Hematopoietic multipotent progenitor cell treated with erythropoietin and hydrocortisone succinate and interleukin-3 and kit ligand, for 4 days (in vitro differentiated cells): ENCODE data around the gene SH3PXD2B.

Experiments
- DNase-seq: peaks from one replicate; pipeline ENCODE4 v3.0.0-alpha.2; 2015

SH3PXD2B gene

GRCh38 chr5:172452398-172453205, 1.7 kb downstream of the SH3PXD2B start:
- DNase-seq = no peak

GRCh38 chr5:172451771-172452197, 2.5 kb downstream of the SH3PXD2B start:
- peak; percentile 27 for DNase-seq

DNA sequence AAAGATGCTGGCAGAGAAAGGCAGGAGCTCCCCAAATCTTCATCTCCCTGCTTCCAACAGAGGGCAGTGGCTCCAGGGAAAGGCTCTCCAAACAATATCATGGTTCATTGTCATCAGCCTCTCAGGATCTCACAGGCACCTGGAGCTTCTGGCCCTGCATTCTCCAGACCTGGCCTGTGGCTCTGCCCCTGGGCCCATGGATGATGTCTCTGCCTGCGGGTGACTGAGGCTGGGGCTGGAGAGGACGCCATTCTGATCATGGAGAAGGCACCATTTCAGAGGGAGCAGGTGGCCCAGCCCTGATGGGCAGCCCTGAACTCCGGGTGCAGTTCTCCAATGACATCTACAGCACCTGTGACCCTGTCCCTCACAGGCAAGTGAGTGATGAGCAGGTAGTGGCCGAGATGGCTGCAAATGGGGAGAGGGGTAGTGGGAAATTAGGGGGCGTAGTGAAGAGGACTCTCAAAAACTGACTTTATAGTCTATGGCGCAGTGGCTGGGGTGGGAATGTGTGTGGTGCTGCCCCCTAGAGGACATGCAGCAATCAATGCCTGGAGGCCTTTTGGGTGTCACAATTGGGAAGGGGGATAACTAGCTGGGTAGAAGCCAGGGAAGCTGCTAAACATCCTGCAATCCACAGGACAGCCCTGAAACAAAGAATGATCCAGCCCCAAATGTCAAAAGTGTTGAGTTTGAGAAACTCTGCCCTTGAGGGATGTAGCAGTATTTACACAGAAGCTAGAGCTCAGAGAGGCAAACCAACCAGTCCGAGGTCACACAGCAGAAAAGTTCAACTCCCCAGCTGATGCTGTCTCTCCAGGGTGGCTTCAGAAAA, 3.2 kb downstream of the SH3PXD2B start:
- peak; percentile 65 for DNase-seq

- DNase-seq = no peak
Observed at GRCh38 chr5:172450453-172450852, 3.9 kb downstream of the SH3PXD2B start.

GRCh38 chr5:172448999-172449398, 5.3 kb downstream of the SH3PXD2B start:
- DNase-seq = no peak

DNA sequence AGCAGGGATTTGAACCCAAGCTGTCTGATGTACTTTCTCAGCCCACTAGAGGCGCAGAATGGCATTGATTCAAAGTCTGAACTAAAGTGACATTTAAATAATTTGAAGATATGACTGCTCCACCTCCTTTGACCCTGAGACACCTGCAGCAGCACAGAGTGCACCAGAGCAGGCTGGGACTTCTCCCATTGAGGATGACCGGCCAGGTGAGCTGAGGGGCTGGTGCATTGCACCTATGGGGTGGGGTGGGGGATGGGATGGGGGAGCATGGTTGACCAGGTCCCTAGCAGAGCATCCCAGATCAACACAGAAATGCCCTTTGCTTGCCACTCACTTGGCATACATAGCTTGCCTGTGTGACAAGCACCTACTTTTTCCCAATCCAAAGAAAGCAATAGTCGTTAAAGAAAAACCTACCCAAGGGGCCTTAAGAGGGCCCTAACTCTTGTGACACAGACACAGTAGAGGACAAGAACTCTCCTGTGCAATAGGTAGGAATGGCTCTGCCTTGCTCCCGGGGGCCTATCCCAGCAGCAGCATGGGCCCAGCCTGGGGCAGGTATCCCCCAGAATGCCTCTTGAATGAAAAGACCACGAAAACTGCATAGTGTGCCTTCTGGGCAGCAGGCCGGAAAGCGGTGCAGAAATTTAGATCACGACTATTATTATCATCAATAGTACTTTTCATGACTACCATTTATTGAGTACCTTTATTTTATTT, 6.5 kb downstream of the SH3PXD2B start:
- DNase-seq = no peak

DNA sequence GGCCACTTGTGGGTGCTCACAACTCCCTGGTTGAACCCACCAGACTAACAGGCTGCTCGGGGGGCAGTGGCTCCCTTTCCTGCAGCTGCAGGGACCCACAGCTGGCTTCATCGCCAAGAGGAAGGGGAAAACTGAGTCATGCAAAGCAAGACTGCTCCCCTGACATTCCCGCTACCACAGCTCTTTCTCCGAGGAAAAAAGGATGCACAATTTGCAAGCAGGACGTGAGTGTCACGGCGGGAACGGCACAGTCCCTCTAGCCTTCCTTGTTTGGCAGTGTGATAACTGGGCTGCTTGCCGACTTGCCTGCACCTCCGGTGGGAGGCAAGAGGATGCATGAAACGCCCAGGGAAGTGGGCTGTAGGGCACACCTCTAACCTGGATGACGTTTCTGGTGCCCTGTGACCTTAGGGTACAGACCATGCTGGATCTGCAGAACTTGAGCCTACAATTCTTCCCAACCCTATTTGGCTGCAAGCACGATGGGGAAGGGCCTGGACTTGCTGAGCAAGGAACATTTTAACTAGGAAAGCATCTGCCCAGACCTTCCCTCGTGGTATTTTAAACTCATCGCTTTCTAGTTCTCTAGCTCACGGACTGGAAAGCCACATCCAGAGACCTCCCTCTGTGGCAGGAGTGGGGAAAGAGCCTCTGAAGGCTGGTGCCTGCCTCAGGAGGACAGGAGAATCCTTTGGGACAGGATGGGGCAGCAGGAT, 7.8 kb downstream of the SH3PXD2B start:
- no peak for DNase-seq

- DNase-seq = no peak
Observed at GRCh38 chr5:172445866-172446265, 8.5 kb downstream of the SH3PXD2B start.

DNA sequence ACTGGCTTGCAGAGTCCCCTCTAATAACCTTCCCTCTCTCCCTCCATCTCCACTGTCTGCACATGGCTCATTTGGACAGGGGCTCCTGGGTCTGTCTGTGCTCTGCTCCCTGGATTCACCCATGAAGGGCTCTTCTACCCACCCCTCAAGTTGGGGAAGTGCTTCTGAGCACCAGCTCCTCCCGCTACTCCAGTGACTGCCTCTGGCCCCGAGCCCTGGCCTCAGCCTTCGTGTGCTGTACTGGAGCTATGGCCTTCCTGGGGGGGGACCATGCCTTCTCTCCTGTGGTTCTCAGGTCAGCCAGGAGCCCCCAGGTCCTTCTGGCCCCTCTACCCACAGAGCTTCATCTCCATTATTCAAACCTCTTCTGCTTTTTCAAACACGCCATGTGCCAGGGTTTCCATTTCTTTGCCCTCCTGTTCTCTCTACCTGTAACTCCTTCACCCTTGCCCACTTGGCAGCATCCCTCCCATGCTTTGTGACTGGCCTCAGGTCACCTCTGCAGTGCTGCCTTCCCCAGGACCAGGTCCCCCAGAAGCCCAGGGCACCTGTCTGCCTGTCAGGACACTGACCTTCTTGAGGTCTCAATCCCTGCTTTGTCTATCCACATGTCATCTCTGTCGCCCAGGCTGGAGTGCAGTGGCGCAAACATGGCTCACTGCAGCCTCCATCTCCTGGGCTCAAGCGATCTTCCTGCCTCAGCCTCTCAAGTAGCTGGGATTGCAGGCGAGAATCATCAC, 9.5 kb downstream of the SH3PXD2B start:
- DNase-seq = no peak

GRCh38 chr5:172444110-172444510, 10.2 kb downstream of the SH3PXD2B start:
- DNase-seq = no peak

- peak; percentile 72 for DNase-seq
Observed at GRCh38 chr5:172443441-172444109, 10.8 kb downstream of the SH3PXD2B start.

- DNase-seq = no peak
Observed at GRCh38 chr5:172442592-172442991, 11.7 kb downstream of the SH3PXD2B start.

GRCh38 chr5:172441262-172441751, 13.0 kb downstream of the SH3PXD2B start:
- no peak for DNase-seq

- DNase-seq = no peak
Observed at GRCh38 chr5:172440486-172440885, 13.8 kb downstream of the SH3PXD2B start.

DNA sequence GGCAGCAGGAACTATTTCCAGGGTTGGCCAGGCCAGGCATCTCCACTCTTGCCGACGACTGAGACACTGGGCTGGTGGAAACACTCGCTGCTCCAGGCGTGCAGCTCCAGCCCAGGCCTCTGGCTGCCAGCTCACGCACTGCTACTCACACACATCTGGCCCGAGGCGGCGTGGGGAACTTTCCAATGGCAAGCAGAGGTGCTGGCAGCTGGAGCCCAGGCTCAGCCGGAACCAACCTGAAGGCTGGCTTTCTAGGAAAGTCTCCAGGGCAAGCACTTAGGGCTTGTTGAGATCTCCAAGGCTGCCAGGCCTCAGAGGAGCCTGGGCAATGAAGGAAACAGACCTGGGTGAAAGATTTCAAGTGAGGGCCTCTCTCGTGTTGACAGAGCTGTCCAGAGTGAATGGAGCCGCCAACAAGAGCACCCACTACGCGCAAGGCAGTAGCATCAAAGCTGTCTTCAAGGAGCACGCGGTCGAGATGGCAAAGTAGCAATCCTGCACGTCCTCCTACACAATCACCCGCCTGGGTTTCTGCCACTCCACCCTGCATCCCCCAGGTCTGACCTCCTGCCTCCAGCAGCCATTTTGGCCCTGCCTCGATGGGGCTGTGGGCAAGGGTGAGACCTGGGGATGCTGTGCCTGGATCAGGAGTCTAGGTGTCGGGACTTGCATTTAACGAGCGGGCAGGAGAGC, 14.4 kb downstream of the SH3PXD2B start:
- no peak for DNase-seq

DNA sequence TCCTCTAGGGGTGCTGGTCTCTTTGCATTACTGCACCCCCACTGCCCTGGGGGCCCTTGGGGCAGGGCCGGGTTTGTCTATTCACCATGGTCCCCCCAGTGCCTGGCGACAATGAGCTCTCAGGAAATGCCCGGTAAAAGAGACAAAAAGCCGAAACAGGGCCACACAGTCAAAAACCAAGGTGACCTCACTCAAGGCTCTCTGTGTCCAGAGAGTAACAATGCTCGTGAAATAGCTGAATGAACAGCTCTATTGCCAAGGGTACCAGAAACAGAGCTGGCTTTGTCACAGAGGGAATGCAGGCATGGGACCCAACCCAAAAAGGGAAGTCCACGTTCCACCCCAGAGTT, 16.0 kb downstream of the SH3PXD2B start:
- no peak for DNase-seq

- peak; percentile 84 for DNase-seq
Observed at GRCh38 chr5:172437445-172438318, 16.6 kb downstream of the SH3PXD2B start.

DNA sequence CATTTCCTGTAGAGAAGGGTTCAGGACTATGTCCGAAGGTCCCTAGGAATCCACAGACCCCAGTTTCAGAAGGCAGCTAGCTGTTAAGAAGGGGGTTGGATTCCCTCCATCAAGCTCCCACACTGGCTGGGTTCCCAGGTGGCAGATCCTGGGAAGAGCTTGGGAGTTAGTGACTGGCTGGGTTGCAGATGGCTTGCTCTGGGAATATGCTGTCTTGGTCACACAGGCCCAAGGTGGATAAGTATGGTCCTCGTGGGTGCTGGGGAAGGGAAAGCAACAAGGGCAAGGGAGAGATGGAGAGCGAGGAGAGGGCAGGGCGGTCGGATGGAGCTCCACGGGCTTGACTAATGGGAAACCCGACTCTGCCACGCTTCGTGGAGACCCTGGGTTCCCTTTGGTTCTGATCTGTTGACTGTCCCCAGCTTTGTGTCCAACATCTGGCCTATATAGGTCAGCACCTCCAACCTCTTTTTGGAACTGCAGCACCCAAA, 17.4 kb downstream of the SH3PXD2B start:
- DNase-seq = no peak
